GM18502 (cell line): ENCODE measurements around the gene ASB9.
A peak's percentile ranks its signal among the peaks of the same experiment; 100 is the strongest.
"Not testable (repeated sequence)": the region's sequence is repeated elsewhere in the genome, so short reads cannot be mapped to it uniquely, and the experiment has no call there.

Source experiments
- ATAC-seq: cut with Tn5 transposase; IDR thresholded peaks from one replicate; pipeline ENCODE4 v1.9.1; 2021; ENCODE audit warnings: mild to moderate bottlenecking; ENCODE audit not compliant: unreplicated experiment, poor library complexity

Gene ASB9

DNA sequence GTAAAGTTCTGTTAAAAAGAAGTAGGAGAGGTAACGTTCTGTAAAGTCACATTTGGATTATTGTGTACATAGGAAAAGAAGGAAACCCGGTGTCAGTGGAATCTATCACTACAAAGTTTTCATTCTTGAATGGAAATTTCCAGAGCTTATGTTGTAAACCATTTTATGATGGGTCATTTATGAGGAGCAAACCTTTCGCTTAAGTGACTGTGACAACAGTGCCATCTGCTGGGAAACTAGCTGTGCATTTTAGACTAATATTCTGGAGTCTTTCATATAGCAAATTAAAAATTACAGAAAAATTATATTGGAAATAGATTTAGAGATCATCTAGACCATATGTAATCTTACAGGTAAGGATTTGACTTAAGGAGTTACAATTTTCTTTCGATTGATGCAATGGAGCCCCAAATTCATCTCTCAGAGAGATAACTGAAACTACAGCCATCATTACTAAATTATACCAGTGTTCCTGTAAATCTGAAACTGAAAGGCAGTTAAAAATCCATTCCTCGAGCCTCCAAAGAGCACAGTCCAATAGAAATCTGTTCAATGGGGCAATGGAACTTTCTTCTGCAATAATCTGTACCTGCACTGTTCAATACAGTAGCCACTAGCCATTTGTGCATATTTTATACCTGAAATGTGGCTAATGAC is 26.9 kb downstream of the ASB9 start:
- ATAC-seq = no peak

DNA sequence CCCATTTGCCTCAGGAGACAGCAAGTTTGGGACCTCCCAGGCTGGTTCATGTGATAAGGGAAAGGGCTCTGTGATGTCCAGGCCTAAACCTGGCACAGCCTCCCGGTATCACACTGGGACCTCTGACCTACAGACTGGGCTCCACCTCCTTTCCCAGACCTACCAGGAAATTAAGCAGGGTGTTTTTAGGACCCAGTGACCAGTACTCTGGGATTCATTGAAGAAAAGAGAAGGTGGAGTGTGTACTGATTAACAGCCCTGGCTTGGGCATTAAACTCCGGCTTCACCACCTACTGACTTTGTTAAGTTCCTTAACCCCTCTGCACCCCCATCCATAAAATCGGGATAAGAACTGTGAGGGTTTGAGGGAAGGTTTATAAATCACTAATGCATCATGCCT is 28.6 kb downstream of the ASB9 start:
- ATAC-seq = no peak

DNA sequence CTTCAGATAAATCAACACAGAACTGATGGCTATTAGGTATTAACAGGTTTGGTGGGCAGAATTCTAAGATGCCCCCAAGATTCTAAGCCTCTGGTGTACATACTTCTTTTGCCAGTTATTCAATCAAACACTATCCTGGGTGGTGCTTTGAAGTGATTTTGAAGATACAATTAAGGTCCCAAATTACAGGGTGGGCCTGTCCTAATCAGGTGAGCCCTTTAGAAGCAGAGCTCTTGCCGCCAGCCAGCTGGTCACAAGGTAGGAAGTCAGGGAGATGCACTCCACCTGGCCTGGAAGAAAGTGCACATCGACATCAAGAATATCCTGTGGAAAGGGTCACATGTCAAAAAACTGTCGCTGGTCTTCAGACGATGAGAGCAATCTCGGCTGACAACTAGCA is 29.5 kb downstream of the ASB9 start:
- ATAC-seq = no peak

DNA sequence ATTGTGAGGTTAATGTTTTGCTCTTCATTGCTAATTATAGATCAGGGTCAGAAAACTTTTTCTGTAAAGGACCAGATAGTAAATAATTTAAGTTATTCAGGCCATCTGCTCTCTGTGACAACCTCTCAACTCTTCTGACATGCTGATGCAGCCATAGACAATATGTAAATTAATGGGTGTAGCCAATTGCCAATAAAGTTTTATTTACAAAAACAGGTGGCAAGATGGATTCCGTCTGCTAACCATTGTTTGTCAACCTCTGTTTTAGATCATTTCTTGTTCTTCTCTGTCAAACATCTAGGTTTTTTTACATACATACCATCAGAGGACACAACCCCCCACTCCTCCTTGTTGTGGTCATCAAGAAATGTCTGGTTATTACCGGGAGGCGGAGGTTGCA is 33.7 kb downstream of the ASB9 start:
- no peak for ATAC-seq

DNA sequence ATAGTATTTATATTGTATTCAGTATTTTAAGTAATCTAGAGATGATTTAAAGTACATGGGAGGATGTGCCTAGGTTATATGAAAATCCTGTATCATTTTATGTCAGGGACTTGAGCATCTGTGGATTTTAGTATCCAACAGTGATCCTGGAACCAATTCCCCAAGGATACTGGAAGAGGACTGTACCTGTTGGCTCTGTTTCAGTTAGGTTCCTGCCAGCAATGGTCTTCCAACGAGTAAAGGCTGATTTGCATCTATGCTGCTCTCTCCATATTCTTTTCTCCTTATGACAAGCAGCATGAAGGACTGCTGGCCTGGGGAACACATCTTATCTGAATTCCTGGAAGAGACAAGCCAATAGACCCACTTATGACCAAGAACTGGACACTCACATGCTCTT is 34.9 kb downstream of the ASB9 start:
- no peak for ATAC-seq

DNA sequence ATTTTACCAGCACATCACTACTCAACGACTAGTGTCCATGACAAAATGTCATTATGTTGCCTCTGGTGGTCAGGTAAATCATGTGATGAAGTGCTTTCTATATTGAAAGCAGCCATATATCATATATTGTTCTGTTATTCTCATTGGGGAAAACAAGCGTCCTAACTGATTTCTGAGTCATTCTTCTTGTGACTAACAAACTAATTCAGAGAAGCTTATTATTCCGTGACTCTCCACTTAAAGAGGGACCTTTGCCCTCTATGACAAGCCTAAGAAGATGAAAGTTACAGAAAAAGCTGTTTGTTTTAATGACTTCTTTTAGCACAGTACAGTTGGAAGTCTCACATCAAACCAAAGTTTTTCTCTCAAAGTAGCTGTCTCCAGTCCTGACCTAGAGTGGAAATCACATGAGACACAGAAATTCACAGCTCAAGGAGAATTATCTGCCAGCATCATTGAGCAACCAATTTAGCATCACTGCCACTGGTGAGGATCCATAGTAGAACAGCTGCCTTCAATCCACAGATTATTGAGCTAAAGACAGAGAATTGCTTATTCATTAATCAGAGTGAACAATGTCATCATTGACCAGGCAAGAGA is 36.4 kb downstream of the ASB9 start:
- no peak for ATAC-seq

DNA sequence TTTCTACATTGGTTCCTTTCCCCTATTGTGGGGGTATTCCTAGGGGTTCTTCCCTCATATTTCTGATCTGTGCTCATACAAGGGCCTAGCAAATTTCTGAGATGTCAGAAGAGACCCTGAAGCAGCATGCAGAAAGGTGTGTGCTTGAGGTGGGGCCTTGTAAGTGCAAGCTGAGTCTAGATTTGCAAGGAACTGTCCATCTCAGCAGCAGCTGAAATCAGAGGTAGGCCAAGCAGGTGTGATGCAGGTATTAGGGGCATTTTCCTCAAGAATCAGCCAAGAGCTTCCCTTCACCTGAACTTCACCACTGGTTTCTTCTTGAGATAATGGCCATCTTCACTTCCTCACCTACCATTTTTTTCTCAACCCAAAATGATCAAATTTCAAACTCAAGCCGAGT is 45.1 kb downstream of the ASB9 start:
- ATAC-seq = no peak

DNA sequence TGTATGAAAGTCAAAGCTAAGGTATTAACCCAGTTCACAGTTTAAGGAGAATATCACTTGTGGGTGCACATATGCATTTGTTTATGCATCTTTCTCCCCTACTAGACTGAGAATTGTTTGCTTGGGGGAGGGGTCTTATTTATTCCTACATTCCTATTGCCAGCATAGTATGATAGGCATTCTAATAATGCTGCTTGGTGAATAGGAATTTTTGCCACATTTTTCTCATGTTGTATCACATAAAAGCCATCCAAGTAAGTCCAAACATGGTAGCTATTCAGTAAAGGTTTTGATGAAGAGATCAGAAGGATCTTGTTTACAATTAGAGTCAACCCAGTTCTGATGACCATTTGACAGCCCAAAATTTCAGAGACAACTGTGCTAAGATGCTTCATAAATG is 48.6 kb downstream of the ASB9 start:
- no peak for ATAC-seq

DNA sequence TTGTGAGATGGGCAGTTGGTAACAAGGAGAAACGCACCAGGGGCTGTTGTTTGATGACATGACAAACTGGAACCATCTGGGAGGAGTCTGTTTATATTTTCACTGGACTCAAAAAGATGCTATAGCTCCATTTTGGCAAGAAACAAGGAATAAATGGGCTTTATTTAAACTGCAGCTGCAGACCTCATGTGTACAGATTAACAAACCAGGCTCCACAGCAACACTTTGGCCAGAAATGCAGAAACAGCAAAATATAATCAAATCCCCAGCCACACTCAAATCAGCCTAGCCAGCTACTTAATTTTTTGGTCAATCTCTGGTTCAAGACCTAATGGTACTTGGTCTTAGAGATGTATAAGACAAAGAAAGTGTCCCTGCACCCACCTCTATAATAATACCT is 52.7 kb downstream of the ASB9 start:
- no peak for ATAC-seq

DNA sequence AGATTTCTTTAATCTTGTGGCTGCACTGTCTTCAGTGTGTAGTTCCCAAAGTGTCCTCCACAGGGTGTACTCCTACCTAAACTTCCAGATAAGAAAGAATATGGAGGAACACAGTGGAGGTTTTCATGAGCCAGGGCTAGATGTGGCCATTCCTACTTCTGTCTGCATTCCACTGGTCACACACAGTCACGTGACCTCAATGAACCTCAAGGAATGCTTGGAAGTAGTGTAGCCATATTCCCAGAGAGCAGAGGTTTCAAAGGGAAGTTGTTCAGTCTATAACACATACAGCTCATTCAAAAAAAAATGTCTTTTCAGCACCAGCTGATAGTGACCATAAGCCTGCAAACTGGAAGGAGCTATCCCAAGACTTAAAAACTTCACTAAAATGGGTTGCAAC is 53.6 kb downstream of the ASB9 start:
- no peak for ATAC-seq

DNA sequence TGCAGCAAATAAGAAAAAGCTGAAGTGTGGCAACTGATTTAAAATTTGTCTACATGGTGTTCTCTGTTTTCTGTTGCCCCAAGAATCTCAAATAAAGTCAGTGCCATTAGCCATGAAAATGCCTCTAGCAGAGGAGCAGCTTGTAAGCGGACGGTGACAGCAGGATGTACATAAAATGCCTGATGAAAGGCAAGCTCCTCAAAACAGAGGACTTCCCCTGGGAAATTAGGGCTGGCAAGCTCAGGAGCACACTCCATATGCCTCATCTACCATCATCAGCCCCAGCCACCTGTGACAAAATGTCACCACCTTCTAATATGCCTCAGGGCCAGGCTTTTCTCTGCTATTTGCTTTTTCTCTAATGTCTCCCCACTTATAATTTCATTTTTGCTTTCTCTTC is 54.5 kb downstream of the ASB9 start:
- no peak for ATAC-seq

DNA sequence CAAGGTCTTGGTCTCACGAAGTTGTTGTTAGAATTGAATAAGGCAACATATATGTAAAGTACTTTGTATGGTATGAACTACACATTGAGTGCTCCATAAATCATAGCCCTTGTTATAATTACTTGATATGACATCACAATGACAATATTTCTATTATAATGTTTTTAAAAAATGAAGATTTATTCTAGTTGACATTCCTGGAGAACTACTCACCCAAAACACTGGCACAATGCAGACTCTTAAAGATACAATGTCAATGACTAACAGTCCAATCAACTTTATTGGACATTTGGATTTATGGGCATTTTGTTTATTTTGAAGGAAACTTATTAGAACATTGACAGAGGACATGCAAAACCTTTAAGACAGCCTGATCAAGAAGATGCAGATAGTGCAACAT is 55.3 kb downstream of the ASB9 start:
- no peak for ATAC-seq

DNA sequence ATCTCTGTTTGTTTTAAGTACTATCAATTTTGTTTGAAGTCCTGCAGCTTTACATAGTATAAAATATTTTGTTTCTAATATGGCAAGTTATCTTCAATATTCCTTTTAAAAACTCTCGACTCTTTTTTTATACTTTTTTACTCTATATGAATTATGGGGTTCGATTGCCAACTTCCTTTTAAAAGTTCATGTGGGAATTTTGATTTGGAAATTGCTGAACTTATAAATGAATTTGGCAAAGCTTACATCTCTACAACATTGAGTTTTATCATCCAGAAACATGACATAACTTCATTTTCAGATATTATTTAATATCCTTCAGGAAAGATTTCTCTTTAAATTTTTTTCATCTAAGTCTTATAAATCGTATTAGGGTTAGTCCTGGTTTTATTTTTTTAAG is 60.8 kb downstream of the ASB9 start:
- no peak for ATAC-seq

DNA sequence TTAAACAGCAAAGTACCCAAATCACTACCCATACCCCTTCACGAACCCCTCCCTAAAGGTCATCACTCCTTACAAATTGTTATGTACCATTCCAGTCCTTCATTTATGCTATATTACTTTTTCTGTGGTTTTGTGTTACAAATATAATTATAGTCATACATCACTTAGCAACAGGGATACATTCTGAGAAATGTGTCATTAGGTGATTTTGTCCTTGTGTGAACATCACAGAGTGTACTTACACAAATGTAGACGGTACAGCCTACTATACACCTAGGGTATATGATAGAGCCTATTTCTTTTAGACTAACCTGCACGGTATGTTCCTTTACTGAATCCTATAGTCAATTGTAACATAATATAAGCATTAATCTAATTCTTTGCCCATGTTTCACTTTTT is 61.9 kb downstream of the ASB9 start:
- no peak for ATAC-seq

DNA sequence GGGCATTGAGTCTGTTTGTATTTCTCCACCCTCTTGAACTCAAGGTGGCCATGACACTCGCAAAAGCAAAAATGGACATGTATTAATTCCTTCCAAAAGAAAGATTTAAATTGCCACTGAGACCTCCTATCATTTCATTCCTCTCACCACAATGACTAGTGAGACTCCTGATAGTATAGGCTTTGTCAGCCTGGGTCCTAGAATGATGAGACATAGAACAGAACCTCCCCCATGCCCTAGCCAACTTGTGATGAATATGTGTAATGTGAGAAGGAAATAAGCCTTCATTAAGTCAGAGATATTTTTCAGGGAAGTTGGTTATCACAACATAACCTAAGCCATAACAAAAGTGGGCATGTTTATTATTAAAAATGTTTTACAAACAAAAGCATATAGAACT is 62.5 kb downstream of the ASB9 start:
- ATAC-seq = no peak

DNA sequence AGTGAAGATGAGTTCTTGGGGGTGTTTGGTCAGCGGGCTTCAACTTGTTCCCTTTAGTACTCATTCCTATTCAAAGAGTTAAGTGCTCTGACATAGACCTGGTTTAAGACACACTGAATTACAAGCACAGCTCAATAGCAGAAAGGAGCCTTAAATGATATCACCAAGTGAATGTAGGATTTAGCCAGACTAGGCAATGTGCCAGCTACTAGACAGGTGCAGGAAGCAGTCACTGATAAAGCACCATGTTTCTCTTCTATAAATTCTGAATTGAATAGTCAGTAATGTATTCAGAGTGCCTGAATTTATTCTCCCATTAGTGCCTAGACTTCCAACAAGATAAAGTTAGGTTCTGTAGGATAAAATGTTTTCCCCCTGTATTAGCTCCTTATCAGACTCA is 63.6 kb downstream of the ASB9 start:
- no peak for ATAC-seq

DNA sequence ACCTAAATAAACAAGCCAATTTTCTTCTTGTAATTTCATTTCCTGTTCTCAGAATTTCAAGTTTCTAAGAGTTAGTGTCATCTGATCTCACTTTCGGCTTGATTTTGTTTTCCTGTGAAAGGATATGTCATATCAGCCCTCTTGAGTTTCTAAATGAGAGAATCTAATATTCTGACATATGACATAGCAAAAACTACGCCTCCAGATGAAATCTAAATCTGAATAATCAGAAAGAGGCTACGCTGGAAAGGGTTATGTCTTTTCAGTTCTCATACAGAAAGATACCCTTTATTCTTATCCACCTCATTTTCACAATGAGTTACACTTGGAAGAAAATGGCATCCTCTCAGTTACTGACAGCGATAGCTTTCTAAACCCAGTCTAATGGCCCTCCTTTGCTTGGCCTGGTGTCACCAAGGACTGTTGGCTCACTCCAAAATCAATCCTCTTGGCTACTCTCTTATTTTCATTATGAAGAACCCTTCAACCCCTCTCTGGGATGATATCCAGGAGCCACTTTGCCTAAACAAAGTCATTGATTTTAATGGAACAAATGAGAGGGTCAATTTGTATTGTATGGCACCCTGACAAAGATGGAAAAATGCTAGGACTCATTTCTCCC is 65.6 kb downstream of the ASB9 start:
- ATAC-seq = peak; percentile 85

DNA sequence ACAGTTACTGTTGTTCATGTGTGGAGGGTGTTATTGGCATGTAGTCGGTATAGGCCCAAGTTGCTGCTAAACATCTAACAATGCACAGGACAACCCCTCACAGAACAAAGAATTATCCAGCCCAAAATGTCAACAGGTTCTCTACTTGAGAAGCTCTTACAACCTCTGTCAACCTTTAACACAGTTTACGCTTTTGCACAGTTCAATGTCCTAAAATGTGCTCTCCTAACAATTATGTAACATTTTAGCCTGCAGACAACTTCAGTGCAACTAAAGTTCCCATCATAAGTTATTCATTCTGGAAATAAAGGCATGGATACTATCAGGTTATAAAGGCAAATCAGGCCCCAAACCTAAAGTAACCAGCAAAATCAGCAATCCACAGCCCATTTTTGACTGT is 66.2 kb downstream of the ASB9 start:
- no peak for ATAC-seq

DNA sequence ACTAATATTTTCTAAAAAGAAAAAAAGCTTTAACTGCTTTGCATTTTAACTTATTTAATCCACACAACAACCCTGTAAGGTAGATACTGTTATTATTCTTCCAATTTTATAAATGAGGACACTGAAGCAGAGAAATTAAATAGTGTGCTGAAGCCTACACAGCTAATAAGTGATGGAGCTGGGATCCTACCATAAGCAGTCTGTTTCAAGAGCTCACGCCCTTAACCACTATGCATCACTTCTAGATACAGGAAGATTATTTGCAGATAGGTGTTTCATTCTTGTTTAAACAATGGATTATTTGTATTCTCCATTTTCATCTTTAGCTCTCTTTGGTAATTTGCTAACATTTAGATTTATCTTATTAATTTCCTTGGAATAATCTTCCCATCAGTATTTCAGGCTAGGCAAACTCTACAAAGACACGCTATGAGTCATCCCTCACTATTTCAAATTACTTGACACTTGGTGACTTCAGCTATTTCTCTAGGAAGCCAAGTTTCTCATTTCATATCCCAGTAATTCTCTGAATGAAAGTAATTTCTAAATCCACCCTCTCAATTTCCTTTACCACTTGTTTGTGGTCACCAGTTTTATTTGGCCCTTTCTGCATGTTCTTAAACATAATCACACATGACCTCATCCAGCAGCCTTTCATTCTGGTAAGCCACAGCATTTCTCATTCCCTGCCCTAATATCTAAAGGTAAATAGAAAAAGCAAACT is 67.3 kb downstream of the ASB9 start:
- ATAC-seq = peak; percentile 44

DNA sequence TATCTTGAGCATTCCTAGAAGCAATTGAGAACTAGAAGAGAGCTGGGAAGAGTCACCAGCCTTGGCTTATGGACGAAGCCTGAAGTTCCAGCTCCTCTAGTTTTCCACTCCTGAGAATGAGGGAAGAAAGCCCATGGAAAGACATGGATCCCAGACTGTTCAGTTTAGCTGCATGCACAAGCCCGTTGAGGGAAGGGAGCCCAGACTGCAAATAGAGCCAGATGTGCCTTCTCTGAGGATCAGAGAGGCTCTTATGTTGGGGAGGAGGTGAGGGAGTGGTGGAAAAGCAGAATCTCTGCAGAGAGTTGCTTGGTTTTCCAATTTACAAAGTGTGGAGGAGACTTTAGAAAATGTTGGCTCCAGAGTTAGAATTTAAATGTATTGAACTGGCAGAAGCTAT is 69.0 kb downstream of the ASB9 start:
- no peak for ATAC-seq

DNA sequence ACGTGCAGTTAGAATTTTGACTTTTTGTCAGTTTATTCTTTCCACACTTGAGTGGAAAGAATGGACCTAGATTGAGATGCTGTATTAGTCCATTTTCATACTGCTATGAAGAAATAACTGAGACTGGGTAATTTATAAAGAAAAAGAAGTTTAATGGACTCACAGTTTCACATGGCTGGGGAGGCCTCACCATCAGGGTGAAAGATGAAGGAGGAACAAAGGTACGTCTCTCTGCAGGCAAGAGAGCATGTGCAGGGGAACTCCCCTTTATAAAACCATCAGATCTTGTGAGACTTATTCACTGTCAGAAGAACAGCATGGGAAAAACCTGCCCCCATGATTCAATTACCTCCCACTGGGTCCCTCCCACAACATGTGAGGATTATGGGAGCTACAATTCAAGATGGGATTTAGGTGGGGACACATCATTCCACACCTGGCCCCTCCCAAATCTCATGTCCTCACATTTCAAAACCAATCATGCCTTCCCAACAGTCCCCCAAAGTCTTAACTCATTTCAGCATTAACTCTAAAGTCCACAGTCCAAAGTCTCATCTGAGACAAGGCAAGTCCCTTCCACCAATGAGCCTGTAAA is 71.2 kb downstream of the ASB9 start:
- ATAC-seq = not testable (repeated sequence)
